ENCODE measurements around the gene ABI1. TPM values are rescaled to one million over a fixed set of nuclear protein-coding genes. Genes with fewer than 3 reads are reported as not detected.

The ABI1 gene
- total and polyA plus RNA-seq, 2 of the 13 experiments (the other 11 are each of a cell fraction or from before 2014, with no cell fraction given), result 20.9 to 22.9 TPM

GRCh38 chr10:26733750-26734568 is 126.8 kb downstream of the ABI1 start (continued):
- TF ChIP-seq THAP9 (CRISPR knock-in tag; IDR thresholded peaks at IDR 0.05; ENCODE audit: borderline replicate concordance) (peak; percentile 25; the same call in 1 of the 2 replicates), CBX5 (CRISPR knock-in tag; IDR thresholded peaks at IDR 0.05; ENCODE audit: borderline replicate concordance) (peak; percentile 83; the same call in 1 of the 2 replicates), CENPBD1 (CRISPR knock-in tag; IDR thresholded peaks at IDR 0.05; ENCODE audit: borderline replicate concordance, low read depth) (no peak), PPARG (CRISPR knock-in tag; conservative IDR thresholded peaks at IDR 0.05) (no peak), ZFP1 (CRISPR knock-in tag; IDR thresholded peaks at IDR 0.05) (peak; percentile 76; the same call in 1 of the 2 replicates), GABPB1 (CRISPR knock-in tag; IDR thresholded peaks at IDR 0.05) (peak; percentile 36; the same call in 1 of the 2 replicates), REXO4 (CRISPR knock-in tag; IDR thresholded peaks at IDR 0.05; ENCODE audit: borderline replicate concordance) (no peak), TMF1 (CRISPR knock-in tag; IDR thresholded peaks at IDR 0.05; ENCODE audit: low read depth) (no peak), ZEB1 (IDR thresholded peaks at IDR 0.05; ENCODE audit: insufficient replicate concordance, low read depth) (no peak), FUBP1 (CRISPR knock-in tag; IDR thresholded peaks at IDR 0.05; ENCODE audit: borderline replicate concordance) (no peak), ZNF510 (CRISPR knock-in tag; IDR thresholded peaks at IDR 0.05; ENCODE audit: low read depth) (no peak), JDP2 (CRISPR knock-in tag; IDR thresholded peaks at IDR 0.05; ENCODE audit: borderline replicate concordance) (no peak), CSRNP2 (CRISPR knock-in tag; conservative IDR thresholded peaks at IDR 0.05; ENCODE audit: low read depth) (no peak), ZFP36L1 (CRISPR knock-in tag; IDR thresholded peaks at IDR 0.05) (0 out of 2 replicates have a peak, but pooled peaks have one; percentile 32), HNF1B (CRISPR knock-in tag; IDR thresholded peaks at IDR 0.05) (peak; percentile 78), ZFP91 (CRISPR knock-in tag; IDR thresholded peaks at IDR 0.05; ENCODE audit: borderline replicate concordance) (peak; percentile 63), RORA (CRISPR knock-in tag; IDR thresholded peaks at IDR 0.05) (no peak), ZNF674 (CRISPR knock-in tag; IDR thresholded peaks at IDR 0.05; ENCODE audit: low read depth) (no peak)
